Occipital lobe (tissue), 2 donors: ENCODE results near the gene TNFRSF8. TPM values are rescaled to one million over a fixed set of nuclear protein-coding genes. Genes with fewer than 3 reads are reported as not detected.
"Not testable (repeated sequence)": the region's sequence is repeated elsewhere in the genome, so short reads cannot be mapped to it uniquely, and the experiment has no call there.

Experiments
- DNase-seq: peaks from one replicate; lab custom pipeline; 2025; lab: John Stamatoyannopoulos, UW
- total RNA-seq: library from RNA; depleted of rRNA; stranded (reverse); fragments of >200 nt; gene quantifications from one replicate; pipeline ENCODE4 v1.2.3, GENCODE V29; 2014

TNFRSF8 gene
- total RNA-seq = not detected

DNA sequence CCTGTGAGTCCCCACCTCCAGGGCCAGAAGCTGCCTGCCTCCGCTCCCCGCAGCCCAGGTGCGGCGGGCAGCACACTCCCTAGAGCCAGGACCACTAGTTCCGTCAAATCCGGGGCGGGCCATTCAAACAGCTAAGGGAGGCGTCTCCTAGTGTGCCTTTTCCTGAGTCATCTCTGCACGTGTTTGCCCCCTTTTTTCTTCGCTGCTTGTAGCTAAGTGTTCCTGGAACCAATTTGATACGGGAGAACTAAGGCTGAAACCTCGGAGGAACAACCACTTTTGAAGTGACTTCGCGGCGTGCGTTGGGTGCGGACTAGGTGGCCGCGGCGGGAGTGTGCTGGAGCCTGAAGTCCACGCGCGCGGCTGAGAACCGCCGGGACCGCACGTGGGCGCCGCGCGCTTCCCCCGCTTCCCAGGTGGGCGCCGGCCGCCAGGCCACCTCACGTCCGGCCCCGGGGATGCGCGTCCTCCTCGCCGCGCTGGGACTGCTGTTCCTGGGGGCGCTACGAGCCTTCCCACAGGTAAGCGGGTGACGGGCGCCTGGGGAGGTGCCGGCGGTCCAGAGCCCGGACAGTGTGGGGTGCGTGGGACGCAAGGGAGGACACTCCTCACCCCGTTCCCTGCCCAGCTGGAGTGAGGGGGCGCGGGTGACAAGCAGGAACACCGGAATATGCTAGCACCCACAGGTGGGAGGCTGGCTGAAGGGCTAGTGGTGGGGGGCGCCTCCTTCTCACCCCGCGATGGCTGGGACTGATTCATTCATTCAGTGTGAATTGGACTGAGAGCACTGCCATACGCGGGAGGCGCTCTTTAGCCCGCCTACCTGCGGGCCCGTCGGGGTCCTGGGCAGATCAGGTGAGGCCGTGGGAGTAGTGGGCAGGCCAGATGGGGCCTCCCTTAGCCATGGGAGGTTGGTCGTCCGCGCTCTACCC, at the start of gene TNFRSF8:
Gene TNFRSF8 (plus strand): TSS at position 163 of the 932 bp plus-strand sequence. CDS start 296 bp downstream, at position 459.
- no peak for DNase-seq

DNA sequence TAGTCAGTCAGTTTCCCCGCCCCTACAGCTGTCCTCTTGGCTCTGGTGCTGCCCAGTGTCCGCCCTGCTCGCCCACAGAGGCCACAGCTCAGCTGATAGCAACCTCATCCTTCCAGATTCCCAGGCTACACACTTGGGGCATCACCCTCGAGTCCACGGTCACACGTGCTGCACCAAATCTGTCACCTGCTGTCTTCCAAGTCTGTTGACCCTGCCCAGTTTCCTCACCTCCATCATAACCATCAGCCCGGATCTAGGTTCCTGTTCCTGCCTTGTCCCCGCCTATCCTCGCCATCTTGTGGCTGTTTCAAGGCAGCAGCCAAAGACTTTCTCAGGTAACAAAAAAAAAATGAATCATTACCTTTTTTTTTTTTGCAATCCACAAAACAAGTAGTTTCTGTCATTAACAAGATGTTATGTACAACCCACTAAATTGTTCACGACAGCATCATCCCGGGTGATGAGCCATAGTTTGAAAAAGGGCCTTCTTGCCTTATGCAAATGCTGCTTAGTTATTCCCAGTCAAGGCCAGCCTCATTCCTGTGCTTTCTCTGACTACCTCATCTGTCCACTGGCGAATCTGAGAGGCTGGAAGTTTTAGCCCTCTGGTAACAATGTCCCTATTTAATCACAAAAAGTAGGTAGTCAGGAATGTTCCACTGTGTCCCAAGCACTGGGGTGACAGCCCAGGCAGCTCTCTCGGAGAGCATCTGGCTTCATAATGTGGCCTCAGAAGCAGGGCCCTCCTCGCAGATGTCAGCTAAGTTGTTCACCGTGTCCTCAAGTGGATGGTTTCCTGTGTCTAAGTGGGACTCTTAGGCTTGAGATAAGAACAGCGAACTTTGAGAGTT, 48.7 kb upstream of the TNFRSF8 start:
- no peak for DNase-seq

DNA sequence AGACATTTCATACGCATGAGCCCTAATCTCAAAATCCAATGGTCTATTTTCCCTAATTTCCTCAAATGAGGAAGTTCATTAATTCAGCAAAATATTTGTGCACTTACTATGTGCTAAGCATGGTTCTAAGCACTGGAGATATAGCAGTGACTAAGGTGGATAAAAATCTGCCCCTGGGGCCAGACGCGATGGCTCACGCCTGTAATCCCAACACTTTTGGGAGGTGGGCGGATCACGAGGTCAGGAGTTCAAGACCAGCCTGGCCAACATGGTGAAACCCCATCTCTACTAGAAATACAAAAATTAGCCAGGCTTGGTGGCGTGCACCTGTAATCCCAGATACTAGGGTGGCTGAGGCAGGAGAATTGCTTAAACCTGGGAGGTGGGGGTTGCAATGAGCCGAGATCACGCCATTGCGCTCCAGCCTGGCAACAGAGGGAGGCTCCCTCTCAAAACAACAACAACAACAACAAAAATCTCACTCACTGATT, 48.1 kb upstream of the TNFRSF8 start:
- no peak for DNase-seq

DNA sequence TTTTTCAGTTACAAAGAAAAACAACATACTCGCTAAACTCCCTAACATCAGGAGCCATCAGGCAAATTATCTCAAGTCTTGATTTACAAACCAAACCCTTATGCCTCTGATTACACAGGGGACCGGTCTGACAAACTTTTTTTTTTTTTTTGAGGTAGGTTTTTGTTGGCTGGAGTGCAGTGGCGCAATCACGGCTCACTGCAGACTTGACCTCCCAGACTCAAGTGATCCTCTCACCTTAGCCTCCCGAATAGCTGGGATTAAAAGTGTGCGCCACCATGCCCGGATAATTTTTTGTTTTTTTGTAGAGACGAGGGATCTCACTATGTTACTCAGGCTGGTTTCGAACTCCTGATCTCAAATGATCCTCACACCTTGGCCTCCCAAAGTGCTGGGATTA, 47.6 kb upstream of the TNFRSF8 start:
- DNase-seq = no peak

DNA sequence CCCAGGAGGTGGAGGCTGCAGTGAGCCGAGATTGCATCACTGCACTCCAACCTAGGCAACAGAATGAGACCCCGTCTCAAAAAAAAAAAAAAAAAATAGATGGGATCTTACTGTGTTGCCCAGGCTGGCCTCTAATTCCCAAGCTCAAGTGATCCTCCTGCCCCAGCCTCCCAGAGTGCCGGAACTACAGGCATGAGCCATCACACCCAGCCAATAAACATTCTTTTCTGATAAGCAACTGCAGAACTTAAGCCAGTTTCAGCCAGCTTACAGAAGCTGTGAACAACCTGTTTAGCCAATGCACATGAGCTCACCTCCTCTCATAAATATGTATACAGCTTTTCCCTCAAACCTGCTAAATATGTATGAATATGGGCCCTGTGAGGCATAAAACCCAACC, 46.9 kb upstream of the TNFRSF8 start:
- DNase-seq = no peak

DNA sequence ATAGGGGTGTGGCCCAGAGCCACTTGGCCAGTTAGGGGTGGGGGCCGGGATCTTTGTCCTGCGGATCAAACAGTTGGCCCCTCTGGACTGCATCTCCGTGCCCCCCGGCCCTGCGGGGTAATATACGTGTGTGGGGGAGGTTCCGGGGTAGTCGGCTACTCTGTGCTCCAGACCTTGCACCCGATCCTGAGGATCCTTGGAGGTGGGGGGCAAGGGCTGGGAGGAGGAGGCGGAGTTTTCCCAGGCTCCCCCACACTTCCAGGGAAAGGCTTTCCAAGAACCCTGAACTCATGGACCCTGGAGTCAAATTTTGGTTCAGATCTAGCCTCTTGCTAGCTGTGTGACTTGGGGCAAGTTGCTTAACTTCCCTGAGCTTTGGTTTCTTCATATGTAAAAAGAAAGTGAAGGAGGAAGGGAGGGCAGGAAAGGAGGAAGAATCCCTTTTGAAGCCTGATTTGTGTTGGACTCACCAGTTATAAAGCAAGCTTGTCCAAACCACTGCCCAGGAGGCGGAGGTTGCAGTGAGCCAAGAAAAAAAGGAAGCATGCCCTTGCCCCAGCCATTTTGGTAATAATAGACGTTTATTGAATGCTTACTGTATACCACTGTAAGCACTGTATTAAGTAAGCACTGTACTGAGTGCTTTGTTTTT, 43.1 kb upstream of the TNFRSF8 start:
- no peak for DNase-seq

DNA sequence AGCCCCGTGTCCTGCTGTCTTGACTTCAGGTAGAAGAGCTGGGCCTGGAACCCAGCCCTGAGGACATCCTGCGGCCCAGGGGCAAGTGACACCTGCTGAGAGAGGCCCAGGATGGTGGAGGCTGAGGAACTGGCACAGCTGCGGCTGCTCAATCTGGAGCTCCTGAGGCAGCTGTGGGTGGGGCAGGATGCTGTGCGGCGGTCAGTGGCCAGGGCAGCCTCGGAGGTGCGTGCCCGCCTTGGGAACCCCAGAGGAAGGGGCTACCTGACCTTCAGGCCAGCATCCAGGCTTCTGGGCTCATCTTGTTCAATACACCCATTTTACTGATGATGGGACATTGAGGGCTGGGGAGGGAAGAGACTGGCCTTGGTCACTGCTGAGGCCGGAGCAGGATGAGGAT, 41.5 kb upstream of the TNFRSF8 start:
- DNase-seq = no peak

DNA sequence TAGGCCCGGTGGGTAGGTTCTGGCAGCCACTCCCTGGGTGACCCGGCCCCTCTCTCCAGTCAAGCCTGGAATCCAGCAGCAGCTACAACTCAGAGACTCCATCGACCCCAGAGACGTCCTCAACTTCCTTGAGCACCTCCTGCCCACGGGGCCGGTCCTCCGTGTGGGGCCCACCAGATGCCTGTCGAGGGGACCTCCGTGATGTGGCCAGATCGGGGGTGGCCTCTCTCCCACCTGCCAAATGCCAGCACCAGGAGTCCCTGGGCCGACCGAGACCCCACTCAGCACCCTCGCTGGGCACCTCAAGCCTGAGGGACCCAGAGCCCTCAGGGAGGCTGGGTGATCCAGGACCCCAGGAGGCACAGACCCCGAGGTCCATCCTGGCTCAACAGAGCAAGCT, 41.1 kb upstream of the TNFRSF8 start:
- no peak for DNase-seq

DNA sequence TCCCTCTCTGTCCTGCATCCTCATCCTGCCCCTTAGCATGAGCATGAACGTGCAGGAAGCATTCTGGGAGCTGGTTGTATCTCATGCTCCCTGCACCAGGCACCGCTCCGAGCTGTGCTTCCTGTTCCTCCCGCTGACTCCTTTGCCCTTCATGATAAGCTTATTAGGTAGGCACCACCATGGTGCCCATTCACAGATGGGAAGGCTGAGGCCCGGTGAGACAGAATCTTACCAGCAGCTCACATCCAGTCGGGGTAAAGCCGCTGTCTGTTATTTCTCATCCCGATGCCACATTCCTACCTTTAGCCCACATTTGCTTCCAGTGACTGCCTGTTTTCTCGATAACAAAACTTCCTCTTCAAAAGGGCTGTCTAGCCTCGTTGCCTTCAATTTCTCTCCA, 36.5 kb upstream of the TNFRSF8 start:
- DNase-seq = no peak

DNA sequence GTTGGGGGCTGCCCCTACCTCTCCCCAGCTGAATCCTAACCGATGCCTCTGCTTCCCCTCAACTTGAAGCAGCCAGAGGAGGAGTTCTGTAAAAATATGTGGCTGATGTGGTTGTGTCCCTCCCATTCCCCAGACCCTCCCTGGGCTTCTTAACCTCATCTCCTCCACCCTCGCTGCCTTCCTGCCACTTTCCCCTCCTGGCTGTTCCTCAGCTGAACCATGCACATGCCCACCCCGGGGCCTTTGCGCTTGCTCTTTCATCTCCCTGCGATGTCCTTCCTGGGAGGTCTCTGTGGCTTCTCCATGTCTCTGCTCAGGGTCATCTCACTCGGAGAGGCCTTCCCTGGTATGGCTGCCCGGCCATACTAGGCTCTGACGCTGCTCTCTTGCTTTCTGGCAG, 34.9 kb upstream of the TNFRSF8 start:
- no peak for DNase-seq

DNA sequence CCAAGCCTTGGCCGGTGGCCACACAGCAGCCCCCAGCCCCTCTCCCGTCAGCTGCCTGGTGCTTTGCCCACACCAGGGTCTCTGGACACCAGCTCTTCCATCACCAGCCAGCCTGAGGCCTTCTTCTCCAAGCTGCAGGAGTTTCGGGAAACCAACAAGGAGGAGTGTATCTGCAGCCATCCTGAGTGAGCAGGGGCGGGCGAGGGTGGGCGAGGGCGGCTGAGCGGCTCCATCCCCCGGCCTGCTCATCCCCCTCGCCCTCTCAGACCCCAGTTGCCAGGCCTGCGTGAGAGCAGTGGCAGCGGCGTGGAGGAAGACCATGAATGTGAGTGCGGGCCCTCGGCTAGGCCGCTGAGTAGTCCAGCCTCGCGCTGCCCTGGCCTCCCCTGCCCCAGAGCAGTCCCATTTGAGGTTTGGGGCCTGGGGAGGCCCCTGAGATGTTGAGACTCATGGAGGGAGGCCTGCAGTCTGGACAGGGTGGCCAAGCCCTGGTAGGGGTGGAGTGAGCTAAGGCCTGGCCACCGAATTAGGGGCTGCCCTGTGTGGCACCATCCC, 34.1 kb upstream of the TNFRSF8 start:
- no peak for DNase-seq

DNA sequence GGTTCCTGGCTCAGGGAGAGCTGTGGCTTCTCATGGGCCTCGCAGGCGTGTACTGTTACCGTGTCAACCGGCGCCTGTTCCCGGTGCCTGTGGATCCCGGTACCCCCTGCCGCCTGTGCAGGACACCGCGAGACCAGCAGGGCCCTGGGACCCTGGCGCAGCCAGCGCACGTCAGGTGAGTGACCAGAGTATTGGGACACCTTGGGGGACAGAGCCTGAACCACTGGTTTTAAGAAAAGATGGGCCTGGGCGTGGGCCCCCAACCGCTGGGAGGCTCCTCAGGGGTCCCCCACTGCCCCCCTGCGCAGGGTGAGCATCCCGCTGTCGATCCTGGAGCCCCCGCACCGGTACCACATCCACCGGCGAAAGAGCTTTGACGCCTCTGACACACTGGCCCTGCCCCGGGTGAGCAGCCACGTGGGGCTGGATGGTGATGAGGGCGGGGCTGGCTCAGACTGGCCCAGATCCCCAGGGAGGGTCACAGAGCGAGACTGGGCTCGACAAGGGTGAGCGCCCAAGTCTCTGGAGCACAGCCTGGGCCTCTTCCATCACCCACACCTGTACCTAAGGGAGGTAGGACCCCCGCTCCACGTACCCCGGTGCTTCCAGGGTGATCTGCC, 33.3 kb upstream of the TNFRSF8 start:
- no peak for DNase-seq

DNA sequence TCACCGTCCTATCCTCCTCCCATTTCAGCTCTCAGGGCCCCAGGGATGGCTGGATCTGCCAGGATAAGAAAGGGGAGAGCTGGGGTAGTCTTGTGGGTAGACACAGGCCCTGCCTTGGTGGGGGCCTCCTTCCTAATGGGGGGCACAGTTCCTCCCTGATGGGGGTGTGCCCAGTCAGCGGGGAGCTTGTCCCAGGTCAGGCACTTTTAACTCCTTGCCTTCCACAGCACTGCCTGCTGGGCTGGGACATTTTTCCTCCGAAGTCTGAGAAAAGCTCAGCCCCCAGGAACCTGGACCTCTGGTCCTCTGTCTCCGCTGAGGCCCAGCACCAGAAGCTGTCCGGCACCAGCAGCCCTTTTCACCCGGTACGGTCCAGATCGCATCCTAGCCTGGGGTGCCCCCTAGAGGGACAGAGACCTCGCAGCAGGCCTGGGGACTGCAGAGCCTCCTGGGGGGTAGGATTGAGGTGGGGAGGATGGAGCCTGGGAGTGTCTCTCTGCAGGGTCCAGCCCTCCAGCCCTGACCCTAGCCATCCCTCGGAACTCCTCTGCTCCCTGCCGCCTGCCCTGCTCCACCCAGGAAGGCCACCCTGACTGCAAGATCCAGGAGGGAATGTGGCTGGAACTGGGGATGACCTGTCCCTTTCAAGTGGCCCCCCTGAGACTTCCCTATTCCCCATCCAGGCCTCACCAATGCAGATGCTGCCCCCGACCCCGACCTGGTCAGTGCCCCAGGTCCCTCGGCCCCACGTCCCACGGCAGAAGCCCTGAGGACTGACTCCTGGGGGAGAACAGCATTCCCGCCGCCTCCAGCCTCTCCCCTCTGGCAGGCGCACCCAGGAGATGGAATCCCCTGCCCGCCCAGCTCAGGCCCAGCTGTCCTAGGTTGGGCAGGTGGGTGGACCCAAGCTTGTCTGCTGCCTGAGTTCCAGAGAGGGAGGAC, 31.8 kb upstream of the TNFRSF8 start:
- DNase-seq = no peak

DNA sequence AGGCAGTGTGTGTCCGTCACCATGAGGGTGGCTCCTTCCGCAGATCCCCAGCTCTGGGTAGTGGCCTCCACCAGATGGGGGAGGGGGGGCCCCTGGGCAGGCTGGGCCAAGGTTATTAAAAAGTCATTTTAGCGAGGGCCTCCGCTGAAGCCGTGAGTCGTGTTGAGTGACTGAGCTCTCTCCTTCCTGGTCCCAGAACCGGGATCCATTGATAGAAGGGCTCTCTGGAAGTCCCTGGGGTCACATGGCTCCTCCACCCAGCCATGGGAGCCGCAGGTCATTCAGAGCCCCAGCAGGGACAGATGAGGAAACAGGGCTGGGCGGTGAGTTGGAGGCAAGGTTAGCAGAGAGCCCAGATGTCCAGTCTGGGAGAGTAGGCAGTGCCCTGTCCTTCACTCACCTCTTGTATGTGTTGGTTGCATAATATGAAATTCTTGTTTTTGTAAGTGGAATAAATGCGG, 30.9 kb upstream of the TNFRSF8 start:
- DNase-seq = no peak

DNA sequence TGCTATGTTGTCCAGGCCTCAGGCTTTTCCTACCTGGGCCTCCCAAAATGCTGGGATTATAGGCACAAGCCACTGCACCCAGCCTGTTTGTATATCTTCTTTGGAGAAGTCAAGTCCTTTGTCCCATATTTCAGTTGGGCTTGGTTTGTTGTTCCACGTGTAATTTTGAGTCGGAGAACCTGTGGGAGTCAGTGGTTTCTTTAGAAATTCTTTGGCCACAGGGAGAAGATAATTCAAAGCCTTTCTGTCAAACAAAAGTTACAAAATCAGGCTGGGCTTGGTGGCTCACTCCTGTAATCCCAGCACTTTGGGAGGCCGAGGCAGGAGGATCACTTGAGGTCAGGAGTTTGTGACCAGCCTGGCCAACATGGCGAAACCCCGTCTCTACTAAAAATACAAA, 29.7 kb upstream of the TNFRSF8 start:
- not testable (repeated sequence) for DNase-seq

DNA sequence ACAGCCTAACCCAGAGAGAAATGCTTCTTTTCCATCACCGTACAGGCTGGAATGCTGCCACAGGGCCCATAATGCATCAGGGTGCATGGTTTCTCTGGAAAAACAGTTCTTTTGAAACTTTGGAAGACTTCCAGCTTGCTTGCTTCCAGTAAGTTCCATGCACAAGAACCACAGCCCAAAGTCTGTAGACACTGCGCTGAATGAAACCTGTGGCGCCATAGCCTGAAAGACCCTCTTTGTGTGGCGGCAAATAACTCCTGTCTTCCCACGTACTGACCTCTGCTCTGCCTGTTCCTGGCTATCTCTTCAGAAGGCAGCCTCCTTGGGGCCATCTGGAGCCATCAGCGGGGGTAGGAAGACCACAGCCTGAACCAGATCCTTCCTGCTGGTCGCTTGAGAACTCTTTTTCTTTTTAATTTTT, 28.7 kb upstream of the TNFRSF8 start:
- DNase-seq = no peak

DNA sequence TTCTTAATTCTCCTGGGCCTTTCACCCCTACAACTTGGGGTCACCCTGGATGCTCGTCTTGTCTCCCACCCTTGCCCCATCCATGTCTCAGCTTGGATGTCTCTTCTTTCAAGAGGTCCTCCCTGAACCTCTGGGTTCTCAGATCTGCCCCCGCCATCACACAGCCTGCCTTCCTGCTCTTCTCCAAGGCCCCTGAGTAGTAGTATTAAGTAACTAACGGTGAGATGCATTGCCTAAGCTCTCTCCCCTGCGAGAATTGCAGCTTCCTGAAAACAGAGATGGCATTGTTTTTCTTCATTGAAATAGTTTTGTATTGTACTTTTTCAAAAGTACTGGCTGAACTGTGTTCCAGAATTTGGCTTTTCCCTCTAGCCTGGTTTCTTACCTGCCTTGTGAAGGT, 27.8 kb upstream of the TNFRSF8 start:
- no peak for DNase-seq

DNA sequence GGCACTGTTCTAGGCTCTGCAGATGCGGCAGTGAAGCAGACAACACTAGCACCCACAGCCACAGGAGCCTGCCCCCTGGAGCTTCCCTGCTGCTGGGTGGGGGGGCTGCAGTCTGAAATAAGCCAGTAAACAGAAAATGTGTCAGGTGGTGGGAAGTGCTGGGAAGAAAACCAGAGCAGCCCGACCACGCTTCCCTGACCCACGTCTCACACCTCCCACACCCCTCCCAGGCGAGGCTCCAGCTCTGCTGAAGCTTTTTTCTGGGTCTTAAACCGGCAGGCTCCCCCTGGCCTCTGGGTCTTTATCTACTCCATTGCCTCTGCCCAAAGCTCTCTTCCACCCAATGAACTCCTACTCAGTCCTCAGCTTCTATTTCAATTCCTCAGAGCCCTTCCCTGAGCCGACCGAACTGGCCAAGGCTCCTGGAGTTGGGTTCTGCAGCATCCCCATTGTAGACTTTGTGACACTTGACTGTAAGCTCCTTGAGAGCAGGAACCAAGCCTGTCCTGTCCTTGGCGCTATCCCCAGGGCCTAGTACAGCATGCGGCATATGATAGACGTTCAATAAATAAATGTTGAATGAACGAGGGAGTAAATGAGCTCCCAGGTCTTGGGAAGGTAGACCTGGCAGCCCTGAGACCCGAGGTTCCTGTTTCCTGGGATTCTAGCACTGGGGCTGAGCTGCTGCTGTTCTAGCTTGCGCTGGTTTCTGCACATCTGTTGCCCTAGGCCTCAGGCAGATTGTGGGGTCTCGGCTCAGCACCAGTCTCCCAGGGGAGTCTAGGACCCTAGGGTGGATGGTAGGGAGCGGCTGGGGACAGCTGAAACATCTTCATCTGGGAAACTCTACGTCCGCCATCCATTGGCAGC, 25.4 kb upstream of the TNFRSF8 start:
- DNase-seq = no peak
